HepG2 (cell line): ENCODE data around the gene NOL8.

Source experiments
- ASH2L ChIP-seq: fragments of 300-600, 200-600 bp; sonication (generic); IDR thresholded peaks from 2 replicates; pipeline ENCODE4 v1.7.0; 2017; ENCODE audit warnings: low read depth, mild to moderate bottlenecking, moderate library complexity, mixed read lengths, low read length; ENCODE audit not compliant: insufficient read length
- CREB1 ChIP-seq, 2 experiments: fragments of 450-650 bp in 1 of 2; IDR thresholded peaks; 2 replicates each; pipeline ENCODE4 v1.6.1; 2016 to 2017; ENCODE audit warnings: control low read depth in 1 of 2, mild to moderate bottlenecking in 1 of 2, missing compliant biosample characterization in 1 of 2, missing genetic modification characterization in 1 of 2
- CTCF ChIP-seq: sonication (generic); formaldehyde crosslinking; IDR thresholded peaks from 2 replicates; pipeline ENCODE4 v1.5.0; 2020; ENCODE audit warnings: mild to moderate bottlenecking, missing genetic modification reagents, moderate library complexity
- FOXA1 ChIP-seq, 2 experiments: fragments of 450-650 bp in 1 of 2; sonication (generic) in 1 of 2; formaldehyde crosslinking in 1 of 2; IDR thresholded peaks; 2 replicates each; pipeline versions ENCODE4 v1.4.0 to v1.6.1; 2016 to 2020; ENCODE audit warnings: missing genetic modification reagents in 1 of 2
- FOXK2 ChIP-seq: fragments of 450-650 bp; IDR thresholded peaks from 2 replicates; pipeline ENCODE4 v1.6.1; 2016
- NCOR1 ChIP-seq: fragments of 200-600 bp; sonication (generic); IDR thresholded peaks from 2 replicates; pipeline ENCODE4 v1.7.0; 2017; ENCODE audit warnings: antibody characterized with exemption, low read length, borderline replicate concordance
- NR2C2 ChIP-seq: sonication (generic); formaldehyde crosslinking; IDR thresholded peaks from 2 replicates; pipeline ENCODE4 v1.4.0; 2020; ENCODE audit warnings: missing genetic modification reagents, mild to moderate bottlenecking, moderate library complexity, borderline replicate concordance
- NRL ChIP-seq: sonication (generic); formaldehyde crosslinking; IDR thresholded peaks from 2 replicates; pipeline ENCODE4 v1.5.0; 2020; ENCODE audit warnings: missing genetic modification reagents, mild to moderate bottlenecking, moderate library complexity, borderline replicate concordance
- PRDM15 ChIP-seq: sonication (generic); formaldehyde crosslinking; IDR thresholded peaks from 2 replicates; pipeline ENCODE4 v1.4.0; 2020; ENCODE audit warnings: missing genetic modification reagents
- SIN3A ChIP-seq: IDR thresholded peaks from 2 replicates; pipeline ENCODE4 v1.6.1; 2011; ENCODE audit warnings: low read depth, mild to moderate bottlenecking, control low read depth, low read length, borderline replicate concordance
- ZNF777 ChIP-seq: sonication (generic); formaldehyde crosslinking; IDR thresholded peaks from 2 replicates; pipeline ENCODE4 v1.4.0; 2020; ENCODE audit warnings: missing genetic modification reagents
- TF ChIP-seq, protein P1 (sequence below): sonication (generic); formaldehyde crosslinking; IDR thresholded peaks from 2 replicates; pipeline ENCODE4 v1.4.0; 2020; ENCODE audit warnings: mild to moderate bottlenecking, missing genetic modification reagents

- no peak for TF ChIP-seq SIN3A
- no peak for TF ChIP-seq NCOR1
- no peak for TF ChIP-seq CREB1 (IDR thresholded peaks at IDR 0.05)
- no peak for TF ChIP-seq CREB1 (CRISPR knock-in tag; IDR thresholded peaks at IDR 0.05)
- TF ChIP-seq NRL (CRISPR knock-in tag), result no peak
- TF ChIP-seq NR2C2, result no peak
- no peak for TF ChIP-seq ZNF777 (CRISPR knock-in tag)
- no peak for TF ChIP-seq FOXK2
- no peak for TF ChIP-seq ASH2L
- TF ChIP-seq PRDM15 (CRISPR knock-in tag), result no peak
- TF ChIP-seq CTCF (CRISPR knock-in tag), result no peak
- TF ChIP-seq, protein P1, sequence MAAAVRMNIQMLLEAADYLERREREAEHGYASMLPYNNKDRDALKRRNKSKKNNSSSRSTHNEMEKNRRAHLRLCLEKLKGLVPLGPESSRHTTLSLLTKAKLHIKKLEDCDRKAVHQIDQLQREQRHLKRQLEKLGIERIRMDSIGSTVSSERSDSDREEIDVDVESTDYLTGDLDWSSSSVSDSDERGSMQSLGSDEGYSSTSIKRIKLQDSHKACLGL, result no peak
- TF ChIP-seq FOXA1 (IDR thresholded peaks at IDR 0.05), result no peak
- no peak for TF ChIP-seq FOXA1 (CRISPR knock-in tag; IDR thresholded peaks at IDR 0.05)
These were observed 14.6 kb downstream of the NOL8 start for GRCh38 chr9:92310562-92310961.
